NOMO-1 (cell line): ENCODE results near the gene KCNT1.

Experiments used
- DNase-seq, 2 experiments: peaks; one replicate each; lab custom pipeline; 2025; ENCODE audit not compliant: unreplicated experiment in 2 of 2; lab: John Stamatoyannopoulos, UW

The KCNT1 gene

GRCh38 chr9:135698767-135699166 is 3.2 kb upstream of the KCNT1 start:
- DNase-seq = no peak

- no peak for DNase-seq
Measured at GRCh38 chr9:135699440-135699839, 2.5 kb upstream of the KCNT1 start, which contains the start of gene SOHLH1. Gene SOHLH1, minus strand, starts transcription at chr9:135699481. Its CDS starts 14 bp downstream, at chr9:135699467.

GRCh38 chr9:135700525-135700924 is 1.5 kb upstream of the KCNT1 start:
- no peak for DNase-seq

GRCh38 chr9:135701067-135701958 is 672 bp upstream of the KCNT1 start:
- DNase-seq = no peak

GRCh38 chr9:135703726-135704125 is 1.7 kb downstream of the KCNT1 start:
- no peak for DNase-seq

- no peak for DNase-seq
Measured at GRCh38 chr9:135704483-135704882, 2.5 kb downstream of the KCNT1 start.

- DNase-seq = no peak
Measured at GRCh38 chr9:135705376-135705775, 3.4 kb downstream of the KCNT1 start.

GRCh38 chr9:135706288-135706687 is 4.3 kb downstream of the KCNT1 start:
- no peak for DNase-seq

- no peak for DNase-seq
Measured at GRCh38 chr9:135707252-135708138, 5.5 kb downstream of the KCNT1 start.

- DNase-seq = no peak
Measured at GRCh38 chr9:135708164-135708563, 6.2 kb downstream of the KCNT1 start.

GRCh38 chr9:135711391-135711790 is 9.4 kb downstream of the KCNT1 start:
- no peak for DNase-seq

- DNase-seq = no peak
Measured at GRCh38 chr9:135711881-135712280, 9.9 kb downstream of the KCNT1 start.

GRCh38 chr9:135712613-135713295 is 10.8 kb downstream of the KCNT1 start:
- DNase-seq = no peak

GRCh38 chr9:135714242-135715055 is 12.5 kb downstream of the KCNT1 start:
- no peak for DNase-seq

GRCh38 chr9:135715056-135715595 is 13.1 kb downstream of the KCNT1 start:
- no peak for DNase-seq

- no peak for DNase-seq
Measured at GRCh38 chr9:135716045-135716444, 14.1 kb downstream of the KCNT1 start.

GRCh38 chr9:135717410-135717809 is 15.4 kb downstream of the KCNT1 start:
- DNase-seq = no peak

GRCh38 chr9:135718616-135719015 is 16.6 kb downstream of the KCNT1 start:
- DNase-seq = peak in 1 of 2 experiments; percentile 20

- DNase-seq = no peak
Measured at GRCh38 chr9:135719472-135719871, 17.5 kb downstream of the KCNT1 start.

- no peak for DNase-seq
Measured at GRCh38 chr9:135722365-135722764, 20.4 kb downstream of the KCNT1 start.
